ENCODE data around the gene KLHL10. TPM values are rescaled to one million over a fixed set of nuclear protein-coding genes. Genes with fewer than 3 reads are reported as not detected.

Gene KLHL10
- total and polyA plus RNA-seq, 2 of the 13 experiments (the other 11 are each of a cell fraction or from before 2014, with no cell fraction given): 0.04 to 0.08 TPM

- TF ChIP-seq ZNF326 (CRISPR knock-in tag; IDR thresholded peaks at IDR 0.05; ENCODE audit: borderline replicate concordance): no peak
- no peak for TF ChIP-seq ZBTB44 (CRISPR knock-in tag; IDR thresholded peaks at IDR 0.05)
- TF ChIP-seq ZNF274 (CRISPR knock-in tag; IDR thresholded peaks at IDR 0.05): no peak
- TF ChIP-seq ZNF530 (CRISPR knock-in tag; IDR thresholded peaks at IDR 0.05; ENCODE audit: low read depth): no peak
- TF ChIP-seq ZNF788 (CRISPR knock-in tag; IDR thresholded peaks at IDR 0.05; ENCODE audit: borderline replicate concordance): no peak; the same call in 1 of the 2 replicates
- TF ChIP-seq ZBTB25 (CRISPR knock-in tag; IDR thresholded peaks at IDR 0.05): no peak
- TF ChIP-seq ZNF737 (CRISPR knock-in tag; IDR thresholded peaks at IDR 0.05; ENCODE audit: borderline replicate concordance): no peak
- peak; percentile 60 for TF ChIP-seq ZFP91 (CRISPR knock-in tag; IDR thresholded peaks at IDR 0.05; ENCODE audit: borderline replicate concordance)
- peak; percentile 14; the same call in 1 of the 2 replicates for TF ChIP-seq TFDP2 (CRISPR knock-in tag; IDR thresholded peaks at IDR 0.05)
- TF ChIP-seq SMC3 (IDR thresholded peaks at IDR 0.05; ENCODE audit: low read length): peak; percentile 11; the same call in 1 of the 2 replicates
- peak; percentile 83 for TF ChIP-seq PRDM10 (CRISPR knock-in tag; IDR thresholded peaks at IDR 0.05; ENCODE audit: low read depth)
- TF ChIP-seq CBFB (CRISPR knock-in tag; IDR thresholded peaks at IDR 0.05): no peak
- no peak; the same call in 1 of the 2 replicates for TF ChIP-seq RCOR2 (CRISPR knock-in tag; IDR thresholded peaks at IDR 0.05)
- no peak; the same call in 1 of the 2 replicates for TF ChIP-seq STAT6 (CRISPR knock-in tag; IDR thresholded peaks at IDR 0.05; ENCODE audit: borderline replicate concordance)
- TF ChIP-seq ADNP (CRISPR knock-in tag; IDR thresholded peaks at IDR 0.05): no peak
- TF ChIP-seq ZNF30 (CRISPR knock-in tag; IDR thresholded peaks at IDR 0.05): peak; percentile 20; the same call in 1 of the 2 replicates
Measured at GRCh38 chr17:41812381-41813151, 25.1 kb upstream of the KLHL10 start, which contains the start of gene FKBP10 (continued).
